ENCODE data around the gene NSUN4.

NSUN4 gene

DNA sequence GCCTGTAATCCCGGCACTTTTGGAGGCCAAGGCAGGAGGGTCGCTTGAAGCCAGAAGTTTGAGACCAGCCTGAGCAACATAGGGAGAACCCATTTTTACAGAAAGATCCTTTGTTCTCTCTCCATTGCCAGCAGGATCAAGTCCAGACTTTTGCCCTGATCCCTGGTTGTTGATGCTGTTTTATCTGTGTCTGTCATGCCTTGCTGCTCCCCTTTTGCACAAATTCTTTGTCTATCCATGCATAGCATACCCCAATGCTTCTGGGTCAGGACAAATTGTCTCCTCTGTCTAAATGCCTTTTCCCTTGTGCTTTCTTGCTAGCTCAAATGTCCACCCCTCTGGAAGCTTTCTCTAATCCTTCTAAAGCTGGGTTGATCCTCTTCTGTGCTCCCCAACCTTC lies 28.2 kb downstream of the NSUN4 start:
- no peak for DNase-seq

DNA sequence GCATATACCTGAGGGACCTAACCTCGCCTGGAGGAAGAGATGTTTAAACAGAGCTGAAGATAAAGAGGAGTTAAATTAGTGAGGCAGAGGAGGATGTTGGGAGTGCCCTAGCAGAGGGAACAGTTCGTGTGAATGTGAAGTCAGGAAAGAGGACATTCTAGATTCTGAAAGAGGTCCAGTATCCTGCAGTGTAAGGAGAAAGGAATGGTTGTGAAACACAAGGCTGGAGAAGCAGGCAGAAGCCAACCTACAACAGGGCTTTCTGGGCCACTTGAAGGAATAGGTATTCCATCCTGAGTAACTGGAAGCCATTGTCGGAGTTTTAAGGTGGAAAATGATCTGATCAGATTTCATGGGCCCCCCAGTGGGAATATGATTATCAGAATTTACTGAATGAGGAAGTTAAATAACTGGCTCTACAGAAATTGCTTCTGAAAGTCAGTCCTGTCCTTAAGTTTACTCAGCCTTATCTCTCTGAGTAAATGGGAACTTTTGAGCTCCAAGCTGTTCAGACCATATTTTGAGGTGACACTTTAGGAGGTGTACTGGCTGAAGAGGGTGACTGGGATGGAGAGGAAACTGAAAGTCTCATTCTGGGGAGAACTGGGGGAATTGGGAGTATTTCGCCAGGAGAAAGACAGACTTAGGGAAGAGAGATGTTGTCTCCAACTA lies 29.1 kb downstream of the NSUN4 start:
- DNase-seq, result no peak

DNA sequence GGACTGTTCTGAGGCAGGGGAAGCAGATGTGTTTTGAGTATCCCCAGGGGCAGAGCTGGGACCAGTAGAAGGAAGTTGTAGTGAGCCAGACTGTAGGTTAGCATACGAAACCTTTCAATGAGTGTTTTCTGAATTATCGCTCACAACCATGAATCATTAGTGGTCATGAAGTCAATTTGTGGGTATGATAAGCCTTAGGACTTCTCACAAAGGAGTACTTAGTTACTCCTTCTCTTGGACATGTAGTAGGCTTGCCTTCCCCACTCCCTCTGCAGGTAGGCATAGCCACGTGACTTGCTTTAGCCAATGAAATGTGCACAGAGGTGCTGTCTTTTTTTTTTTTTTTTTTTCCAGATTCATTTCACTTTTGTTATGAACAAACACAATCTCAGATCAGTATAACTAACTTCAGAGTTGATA lies 29.6 kb downstream of the NSUN4 start:
- DNase-seq, result no peak

DNA sequence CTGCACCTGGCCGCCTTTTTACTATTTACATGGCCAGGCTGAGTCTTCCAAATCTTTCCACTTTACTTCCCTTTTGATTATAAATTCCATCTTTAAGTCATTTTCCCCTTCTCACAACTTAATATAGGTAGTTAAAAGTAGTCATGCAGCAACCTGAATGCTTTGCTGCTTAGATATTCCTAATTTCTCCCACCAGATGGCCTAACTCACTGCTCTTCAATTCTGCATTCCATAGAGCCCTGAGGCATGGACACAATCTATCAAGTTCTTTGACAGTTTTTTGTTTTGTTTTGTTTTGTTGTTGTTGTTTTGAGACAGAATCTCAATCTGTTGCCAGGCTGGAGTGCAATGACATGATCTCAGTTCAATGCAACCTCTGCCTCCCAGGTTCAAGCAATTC lies 31.8 kb downstream of the NSUN4 start:
- DNase-seq, result no peak

DNA sequence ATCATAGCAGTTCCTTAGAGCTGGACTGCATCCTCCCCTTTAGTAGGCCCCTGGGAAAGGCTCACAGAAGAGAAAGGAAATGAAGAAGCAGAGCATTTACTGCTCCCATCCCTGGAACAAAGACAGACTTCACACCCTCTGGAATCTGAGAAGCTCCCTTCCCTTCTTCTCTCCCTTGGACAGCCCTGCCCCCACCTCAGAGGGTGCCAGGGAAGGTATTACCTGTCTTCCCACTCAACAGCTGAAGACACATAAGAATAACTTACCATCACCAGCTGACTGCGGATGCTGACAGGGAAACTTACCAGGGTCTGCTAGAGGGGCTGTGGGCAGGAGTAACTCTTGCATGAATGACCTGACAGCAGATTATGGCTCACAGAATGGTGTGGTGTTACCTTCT lies 39.4 kb downstream of the NSUN4 start:
- DNase-seq, result no peak

DNA sequence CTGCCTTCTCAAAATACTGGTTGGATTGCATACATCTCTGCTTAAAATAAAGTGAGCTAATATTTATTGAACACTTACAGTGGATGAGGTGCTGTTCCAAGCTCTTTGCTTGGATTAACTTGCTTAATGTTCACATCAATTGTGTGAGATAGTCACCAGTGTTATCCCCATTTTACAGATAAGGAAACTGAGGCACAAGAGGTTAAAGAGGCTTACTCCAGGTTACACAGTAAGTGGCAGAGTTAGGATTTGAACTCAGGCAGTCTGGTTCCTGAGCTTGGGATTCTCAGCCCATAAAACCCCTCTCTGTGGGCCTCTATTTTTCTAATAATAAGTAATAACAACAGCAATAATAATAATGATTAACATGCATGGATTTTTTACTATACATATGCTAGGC lies 39.9 kb downstream of the NSUN4 start:
- no peak for DNase-seq

DNA sequence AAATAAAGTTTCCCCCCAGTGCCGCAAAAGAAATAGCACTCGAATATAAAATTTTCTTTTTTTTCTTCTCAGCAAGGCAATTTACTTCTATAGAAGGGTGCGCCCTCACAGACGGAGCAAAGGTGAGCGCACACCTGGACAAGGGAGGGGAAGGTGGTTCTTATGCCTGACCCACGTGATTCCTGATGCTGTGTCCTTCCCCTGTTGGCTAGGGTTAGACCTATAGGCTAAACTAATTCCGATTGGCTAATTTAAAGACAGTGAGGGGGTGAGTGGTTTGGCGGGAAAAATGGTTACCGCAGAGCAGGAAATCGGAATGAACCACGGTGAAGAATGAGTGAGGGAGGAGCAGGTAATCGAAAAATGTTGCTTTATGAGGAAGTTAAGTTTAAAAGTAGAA lies 52.9 kb downstream of the NSUN4 start:
- no peak for DNase-seq

DNA sequence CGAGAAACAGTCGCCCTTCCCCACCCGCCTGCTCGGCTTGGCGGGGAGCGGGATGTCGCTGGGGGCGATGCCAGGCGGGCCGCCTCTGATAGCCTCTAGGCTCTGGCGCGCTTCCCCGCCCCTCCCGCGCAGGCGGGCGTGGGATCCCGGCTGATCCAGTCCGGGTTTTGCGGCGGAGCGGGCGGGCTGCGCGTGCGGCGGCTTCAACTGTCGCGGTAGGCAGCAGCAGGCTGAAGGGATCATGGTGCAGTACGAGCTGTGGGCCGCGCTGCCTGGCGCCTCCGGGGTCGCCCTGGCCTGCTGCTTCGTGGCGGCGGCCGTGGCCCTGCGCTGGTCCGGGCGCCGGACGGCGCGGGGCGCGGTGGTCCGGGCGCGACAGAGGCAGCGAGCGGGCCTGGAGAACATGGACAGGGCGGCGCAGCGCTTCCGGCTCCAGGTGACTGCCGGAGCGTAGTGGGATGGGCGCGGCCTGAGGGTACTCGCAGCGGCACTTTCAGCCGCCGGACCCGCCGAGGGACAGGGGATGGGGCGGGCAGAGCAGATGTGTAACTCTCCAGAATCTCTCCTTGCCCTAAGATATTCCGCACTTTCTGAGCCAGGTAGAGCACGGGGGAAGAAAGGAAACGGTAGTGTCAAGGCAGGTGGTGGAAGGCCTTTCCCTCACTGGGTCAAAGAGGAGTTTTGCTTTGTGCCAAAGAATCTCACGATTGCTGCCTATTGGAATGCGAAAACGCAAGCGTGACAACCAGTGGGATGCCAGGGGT lies 53.7 kb downstream of the NSUN4 start, which contains the start of gene FAAH:
Gene FAAH, plus strand, starts transcription at position 210 of the 764 bp plus-strand sequence. Its CDS starts 32 bp downstream, at position 242.
- peak in 1 of 2 experiments; percentile 27 for DNase-seq

DNA sequence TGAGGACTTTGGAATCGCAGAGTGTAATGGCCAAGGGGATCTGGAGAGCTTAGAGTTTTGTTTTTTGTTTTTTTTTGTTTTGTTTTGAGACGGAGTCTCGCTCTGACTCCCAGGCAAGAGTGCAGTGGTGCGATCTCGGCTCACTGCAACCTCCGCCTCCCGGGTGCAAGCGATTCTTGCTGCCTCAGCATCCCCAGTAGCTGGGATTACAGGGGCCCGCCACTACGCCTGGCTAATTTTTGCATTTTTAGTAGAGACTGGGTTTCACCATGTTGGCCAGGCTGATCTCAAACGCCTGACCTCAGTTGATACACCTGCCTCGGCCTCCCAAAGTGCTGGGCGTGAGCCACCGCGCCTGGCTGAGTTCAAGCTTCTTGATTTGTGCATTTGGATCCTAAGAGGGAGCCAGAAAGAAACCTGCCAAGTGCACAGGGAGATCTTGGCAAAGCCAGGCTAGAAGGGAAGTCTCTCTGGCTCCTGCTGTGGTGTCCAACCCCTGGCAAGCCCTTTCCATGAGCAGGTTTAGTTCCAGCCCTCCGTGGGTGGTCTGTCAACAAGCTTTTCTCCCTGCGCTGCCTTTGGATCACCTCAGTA lies 54.4 kb downstream of the NSUN4 start:
- DNase-seq, result no peak

DNA sequence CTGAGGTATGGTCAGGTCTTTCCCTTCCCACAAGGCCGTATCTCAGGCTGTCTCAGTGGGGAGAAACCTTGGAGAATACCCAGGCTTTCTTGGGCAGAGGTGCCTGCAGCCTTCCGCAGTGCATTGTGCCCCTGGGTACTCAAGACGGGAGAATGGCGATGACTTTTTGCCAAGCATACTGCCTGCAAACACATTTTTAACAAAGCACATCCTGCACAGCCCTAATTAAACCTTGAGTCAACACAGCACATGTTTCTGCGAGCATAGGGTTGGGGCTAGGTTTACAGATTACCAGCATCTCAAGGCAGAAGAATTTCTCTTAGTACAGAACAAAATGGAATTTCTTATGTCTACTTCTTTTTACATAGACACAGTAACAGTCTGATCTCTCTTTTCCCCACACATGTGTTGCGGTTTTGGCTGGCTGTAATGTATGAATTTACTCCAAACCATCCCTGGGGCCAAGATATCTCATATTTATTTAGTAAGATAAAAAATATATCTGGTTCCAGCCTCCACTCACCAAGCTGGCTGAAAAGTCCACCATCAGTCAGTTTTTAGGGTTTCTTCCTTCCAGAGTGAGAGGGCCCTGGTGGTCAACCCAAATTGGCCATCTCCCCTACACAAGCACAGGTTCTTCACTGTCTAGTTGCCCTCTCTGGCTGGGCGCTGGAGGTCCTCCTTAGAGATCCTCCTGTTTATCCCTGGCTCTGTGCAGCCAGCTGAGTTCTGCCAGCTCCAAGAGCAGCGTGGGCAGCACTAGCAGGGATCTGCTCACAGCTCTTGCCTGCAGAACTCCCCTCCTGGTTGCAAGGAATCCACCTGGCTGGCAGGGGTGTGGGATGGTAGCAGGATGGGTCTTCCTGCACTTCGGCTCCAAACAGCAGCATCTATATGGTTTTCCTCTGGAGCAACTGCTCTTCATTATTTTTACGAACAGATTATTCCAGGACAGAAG lies 56.1 kb downstream of the NSUN4 start:
- no peak for DNase-seq

DNA sequence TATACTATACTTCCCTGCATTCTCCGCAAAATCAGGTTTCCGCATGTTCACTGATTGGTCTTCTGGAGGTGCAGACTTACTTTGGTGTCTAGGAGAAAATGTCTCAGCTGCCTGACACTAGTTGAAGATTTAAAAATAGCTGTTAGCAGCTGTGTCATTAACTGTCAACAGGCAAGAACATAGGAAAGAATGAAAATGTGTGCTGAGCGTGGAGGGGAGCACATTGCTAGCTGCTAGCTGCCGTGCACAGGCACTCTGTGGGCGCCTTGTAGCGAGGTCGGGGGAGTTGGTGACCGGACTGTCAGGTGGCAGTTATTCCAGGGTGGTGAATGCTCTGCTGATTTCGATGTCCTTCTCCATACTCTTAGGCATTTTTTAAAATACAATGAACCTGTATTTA lies 58.7 kb downstream of the NSUN4 start:
- DNase-seq, result no peak

DNA sequence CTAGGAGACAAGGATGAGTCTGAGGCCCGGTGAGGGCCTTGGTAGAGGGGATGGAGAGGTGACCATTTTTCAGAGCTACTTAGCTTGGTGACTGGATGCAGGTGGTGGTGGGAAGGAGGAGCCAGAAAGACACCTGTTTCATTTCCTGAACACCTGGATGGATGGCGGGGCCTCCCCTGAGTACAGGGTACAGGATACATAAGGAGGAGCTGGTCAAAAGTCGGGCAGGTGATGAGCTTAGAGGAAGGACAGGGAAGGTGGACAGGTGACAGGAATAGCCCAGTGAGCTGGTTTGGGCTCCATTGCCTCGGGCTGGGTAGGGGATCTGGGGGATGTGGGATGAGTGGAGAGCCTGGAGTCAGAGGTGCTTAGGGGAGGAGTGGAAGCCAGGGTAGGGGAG lies 59.8 kb downstream of the NSUN4 start:
- no peak for DNase-seq

DNA sequence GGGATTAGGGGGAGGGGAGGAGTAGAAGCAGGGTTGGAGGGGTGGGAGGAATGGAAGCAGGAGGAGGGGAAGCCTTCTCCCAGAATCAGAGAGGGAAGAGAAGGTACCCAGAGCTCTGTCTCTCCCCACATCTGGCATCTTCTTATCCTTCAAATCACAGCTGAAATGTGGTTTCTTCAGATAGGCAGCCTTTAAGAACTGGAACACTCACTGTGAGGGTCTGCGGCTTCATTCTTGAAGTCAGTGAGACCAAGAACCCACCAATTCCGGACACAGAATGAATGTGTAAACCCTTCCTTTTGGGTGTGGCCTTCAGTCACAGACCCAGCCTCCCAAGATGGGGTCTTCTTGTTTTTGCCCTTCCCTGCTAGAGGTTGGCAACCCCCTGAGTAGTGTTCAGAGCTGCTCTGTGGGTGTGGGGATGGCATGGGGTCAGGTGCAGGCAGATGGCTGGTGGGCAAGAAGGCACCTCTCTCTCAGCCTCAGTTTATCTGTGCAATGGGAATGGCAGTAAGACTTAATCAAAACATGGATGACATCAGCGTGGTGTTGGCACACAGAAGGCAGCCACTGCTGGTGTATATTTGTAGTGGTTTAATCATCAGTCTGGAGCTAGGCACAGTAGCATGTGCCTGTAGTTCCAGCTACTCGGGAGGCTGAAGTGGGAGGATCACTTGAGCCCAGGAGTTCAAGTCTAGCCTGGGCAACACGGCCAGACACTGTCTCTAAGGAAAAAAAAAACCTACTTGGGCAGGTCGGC lies 60.7 kb downstream of the NSUN4 start:
- no peak for DNase-seq

DNA sequence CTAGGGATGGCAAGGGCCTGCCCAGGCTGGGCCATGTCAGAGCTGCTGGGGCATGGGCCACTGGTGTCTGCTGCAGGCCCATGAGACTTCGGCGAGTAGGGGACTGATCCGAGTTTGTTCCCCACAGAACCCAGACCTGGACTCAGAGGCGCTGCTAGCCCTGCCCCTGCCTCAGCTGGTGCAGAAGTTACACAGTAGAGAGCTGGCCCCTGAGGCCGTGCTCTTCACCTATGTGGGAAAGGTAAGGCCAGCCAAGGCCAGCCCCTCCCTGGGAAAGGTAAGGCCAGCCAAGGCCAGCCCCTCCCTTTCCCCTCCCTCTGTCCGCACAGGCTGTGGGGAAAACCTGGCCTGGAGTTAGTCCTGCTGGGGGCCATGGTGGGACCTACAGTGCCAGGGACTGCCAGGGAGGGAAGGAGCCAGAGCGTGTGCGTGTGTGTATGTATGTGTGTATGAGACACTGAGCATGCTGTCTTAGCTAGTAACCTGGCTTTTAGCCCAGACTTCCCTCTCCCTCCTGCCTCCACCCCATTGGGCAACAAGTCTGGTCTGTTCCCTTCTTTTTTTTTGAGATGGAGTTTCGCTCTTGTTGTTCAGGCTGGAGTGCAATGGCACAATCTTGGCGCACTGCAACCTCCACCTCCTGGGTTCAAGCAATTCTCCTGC lies 61.5 kb downstream of the NSUN4 start:
- DNase-seq, result no peak

DNA sequence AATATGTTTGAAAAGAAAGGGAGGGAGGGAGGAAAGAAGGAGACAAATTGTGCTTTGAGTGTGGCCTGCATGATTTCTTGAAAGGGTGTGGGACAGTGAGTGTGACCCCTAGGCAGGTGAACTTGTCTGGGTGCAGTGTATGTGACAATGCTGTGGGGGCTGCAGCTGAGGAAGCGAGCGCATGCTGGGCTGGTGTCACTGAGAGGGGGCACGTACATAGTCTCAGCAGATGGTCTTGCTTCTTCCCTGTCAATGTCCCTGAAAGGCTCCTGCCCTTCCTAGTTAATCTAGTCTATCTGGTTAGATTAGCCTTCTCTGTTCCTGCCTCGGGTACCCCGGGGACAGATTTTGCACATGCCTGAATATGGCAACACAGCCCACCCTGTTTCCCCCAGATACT lies 63.3 kb downstream of the NSUN4 start:
- no peak for DNase-seq

DNA sequence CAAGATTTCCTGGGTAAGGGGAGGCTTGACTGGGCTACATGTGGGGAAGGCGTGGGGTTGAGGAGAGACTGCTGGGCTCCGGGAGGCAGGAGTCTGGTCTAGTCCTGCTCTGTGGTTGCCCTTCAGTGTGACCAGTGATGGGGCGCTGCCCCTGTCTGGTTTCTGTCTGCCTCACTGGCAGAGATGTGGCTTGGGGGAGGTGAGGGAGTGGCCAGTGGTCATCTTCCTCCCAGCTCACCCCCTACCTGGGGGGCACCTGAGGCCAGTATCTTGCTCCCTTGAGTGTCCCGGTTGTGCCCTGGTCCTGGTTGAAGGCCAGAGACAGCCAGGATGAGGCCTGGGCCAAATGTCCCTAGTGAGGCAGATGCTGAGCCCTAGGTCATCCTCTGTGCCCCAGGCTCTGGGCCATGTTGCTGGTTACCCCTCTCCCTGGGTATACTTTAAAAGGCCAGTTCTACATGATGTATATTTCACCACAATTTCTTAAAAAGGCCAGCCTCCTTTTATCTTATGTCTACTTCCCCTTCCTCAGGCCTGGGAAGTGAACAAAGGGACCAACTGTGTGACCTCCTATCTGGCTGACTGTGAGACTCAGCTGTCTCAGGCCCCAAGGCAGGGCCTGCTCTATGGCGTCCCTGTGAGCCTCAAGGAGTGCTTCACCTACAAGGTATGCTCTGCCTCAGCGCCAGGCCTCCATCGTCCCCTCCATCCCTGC lies 64.0 kb downstream of the NSUN4 start:
- DNase-seq, result no peak

DNA sequence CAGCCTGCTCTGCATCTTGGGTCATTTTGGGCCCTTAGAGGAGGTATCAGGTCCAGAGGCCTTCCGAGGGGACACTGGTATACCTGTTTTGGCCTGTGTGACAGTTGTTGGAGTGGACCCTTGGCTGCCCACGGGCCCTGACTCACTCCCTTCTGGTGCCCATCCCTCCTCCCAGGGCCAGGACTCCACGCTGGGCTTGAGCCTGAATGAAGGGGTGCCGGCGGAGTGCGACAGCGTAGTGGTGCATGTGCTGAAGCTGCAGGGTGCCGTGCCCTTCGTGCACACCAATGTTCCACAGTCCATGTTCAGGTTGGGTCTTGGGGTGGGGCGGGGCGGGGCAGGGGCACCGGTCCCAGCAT lies 64.6 kb downstream of the NSUN4 start:
- no peak for DNase-seq

DNA sequence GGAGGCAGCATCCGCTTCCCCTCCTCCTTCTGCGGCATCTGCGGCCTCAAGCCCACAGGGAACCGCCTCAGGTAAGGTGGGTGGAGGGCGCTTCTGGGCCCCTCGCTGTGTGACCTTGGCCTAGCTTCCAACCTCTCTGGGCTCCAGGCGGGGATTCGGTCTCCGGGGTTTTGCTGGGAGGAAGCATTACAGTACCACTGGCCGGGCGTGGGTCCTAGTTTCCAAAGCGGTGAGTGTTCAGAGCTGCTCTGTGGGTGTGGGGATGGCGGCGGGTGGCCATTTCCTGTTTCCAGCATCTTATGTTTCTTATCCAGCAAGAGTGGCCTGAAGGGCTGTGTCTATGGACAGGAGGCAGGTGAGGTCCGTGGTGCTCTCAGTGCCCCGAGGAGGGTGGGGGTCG lies 65.1 kb downstream of the NSUN4 start:
- DNase-seq, result no peak

DNA sequence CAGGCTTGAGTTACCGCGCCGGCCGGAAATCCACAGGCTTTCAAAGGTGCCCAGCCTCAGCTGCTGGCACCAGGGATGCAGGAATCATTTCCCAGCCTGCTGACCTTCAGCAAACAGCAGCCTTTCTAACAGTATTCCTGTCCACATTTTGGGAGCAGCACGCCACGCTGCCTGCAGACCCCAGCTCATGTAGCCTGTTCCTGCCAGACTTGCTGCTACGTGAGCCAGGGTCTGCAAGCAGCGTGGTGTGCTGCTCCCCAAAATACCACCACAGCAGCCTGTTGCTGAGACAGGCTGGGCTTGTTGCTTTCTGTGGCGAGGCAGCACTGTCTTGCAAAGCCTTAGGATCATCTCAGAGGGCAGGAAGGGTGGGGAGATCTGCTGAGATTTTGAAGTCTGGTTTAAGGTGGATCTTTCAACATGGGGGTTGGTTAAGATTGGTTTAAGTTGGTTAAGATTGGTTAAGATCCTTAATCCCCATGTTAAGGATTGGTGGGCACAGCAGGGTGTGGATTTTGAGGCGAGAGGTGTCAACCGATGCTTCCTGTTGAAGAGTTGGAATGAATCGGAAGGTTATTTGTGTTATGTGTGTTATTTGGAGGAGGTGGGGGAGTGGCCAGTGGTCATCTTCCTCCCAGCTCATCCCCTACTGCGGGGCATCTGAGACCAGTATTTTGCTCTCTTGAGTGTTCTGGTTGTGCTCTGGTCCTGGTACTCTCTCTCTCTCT lies 66.4 kb downstream of the NSUN4 start:
- DNase-seq, result no peak

DNA sequence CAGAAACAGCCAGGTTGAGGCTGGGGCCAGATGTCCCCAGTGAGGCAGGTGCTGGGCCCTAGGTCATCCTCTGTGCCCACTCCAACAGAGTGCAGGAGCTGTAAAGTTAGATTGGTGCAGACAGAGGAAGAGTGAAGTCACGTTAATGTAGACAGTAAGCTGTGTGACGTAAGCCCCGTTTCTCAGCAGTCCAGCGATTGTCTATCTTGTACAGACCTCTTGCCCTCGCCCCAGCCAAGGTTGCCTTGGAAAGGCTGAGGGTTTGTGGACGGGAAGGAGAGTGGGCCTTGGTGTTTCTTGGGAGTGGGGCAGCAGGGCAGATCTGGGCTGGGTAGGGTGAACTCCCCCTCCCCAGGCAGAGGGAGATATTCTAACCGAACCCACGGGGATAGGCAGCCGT lies 67.0 kb downstream of the NSUN4 start:
- DNase-seq, result no peak

Measured in activated CD4-positive, alpha-beta T cell treated with anti-CD3 and anti-CD28 coated beads, Interleukin-2, amount 50 U/mL, for 4 hours (primary cell).